ENCODE data around the gene LRIG3. TPM values are rescaled to one million over a fixed set of nuclear protein-coding genes. Genes with fewer than 3 reads are reported as not detected.

LRIG3 gene
- total and polyA plus RNA-seq, 2 donors (not counting 1 experiment from before 2014, with no cell fraction given) = 37.1 to 118 TPM

- Histone ChIP-seq H2AFZ (ENCODE audit: low read length) (no peak overlapping the region), H3K4me1 (ENCODE audit: control insufficient read depth, extremely low read depth, insufficient read depth, low read length) (no peaks in the 10 kb centered on the region), H4K20me1 (ENCODE audit: control insufficient read depth, extremely low read depth, insufficient read depth, low read length) (no peaks in the 10 kb centered on the region), H3K36me3 (ENCODE audit: control insufficient read depth, insufficient read depth, low read length) (peaks cover 18% of the 10 kb centered on the region), H3K79me2 (ENCODE audit: control insufficient read depth, insufficient read depth, low read length) (no peaks in the 10 kb centered on the region), H3K27ac (ENCODE audit: insufficient read depth, low read length) (no peak overlapping the region), H3K27me3 (ENCODE audit: control insufficient read depth, insufficient read depth, low read length) (no peaks in the 10 kb centered on the region), H3K9ac (ENCODE audit: insufficient read depth, low read length) (no peak overlapping the region), H3K4me2 (ENCODE audit: extremely low read depth, insufficient read depth, low read length) (no peak overlapping the region), H3K9me3 (ENCODE audit: control insufficient read depth, insufficient read depth, low read depth, low read length) (no peaks in the 10 kb centered on the region), H3K4me3 (replicated peaks in 1 of 4; ENCODE audit: control extremely low read depth in 1 of 4, insufficient read depth in 1 of 4, low read depth in 3 of 4, low read length in 4 of 4) (no peak overlapping the region)
- DNase-seq (ENCODE audit: low read depth in 2 of 2) = no peak
- TF ChIP-seq EZH2 (IDR thresholded peaks at IDR 0.05; ENCODE audit: low read length, missing control alignments) (no peak), CTCF (conservative IDR thresholded peaks at IDR 0.05 in 1 of 2, IDR thresholded peaks at IDR 0.05 in 1 of 2; ENCODE audit: low read depth in 1 of 2, low read length in 2 of 2) (no peak)
Observed at GRCh38 chr12:58882826-58883225, 37.5 kb downstream of the LRIG3 start.

- H3K79me2 ChIP-seq (ENCODE audit: control insufficient read depth, insufficient read depth, low read length) = no peaks in the 10 kb centered on the region
- no peak overlapping the region for H3K27ac ChIP-seq (ENCODE audit: insufficient read depth, low read length)
- H3K4me1 ChIP-seq (ENCODE audit: control insufficient read depth, extremely low read depth, insufficient read depth, low read length) = peaks cover 3% of the 10 kb centered on the region
- DNase-seq (ENCODE audit: low read depth in 2 of 2) = no peak
- H3K27me3 ChIP-seq (ENCODE audit: control insufficient read depth, insufficient read depth, low read length) = no peaks in the 10 kb centered on the region
- no peaks in the 10 kb centered on the region for H4K20me1 ChIP-seq (ENCODE audit: control insufficient read depth, extremely low read depth, insufficient read depth, low read length)
- H3K9ac ChIP-seq (ENCODE audit: insufficient read depth, low read length) = no peak overlapping the region
- H2AFZ ChIP-seq (ENCODE audit: low read length) = no peak overlapping the region
- no peak overlapping the region for H3K4me3 ChIP-seq (replicated peaks in 1 of 4; ENCODE audit: control extremely low read depth in 1 of 4, insufficient read depth in 1 of 4, low read depth in 3 of 4, low read length in 4 of 4)
- no peak overlapping the region for H3K4me2 ChIP-seq (ENCODE audit: extremely low read depth, insufficient read depth, low read length)
- TF ChIP-seq EZH2 (IDR thresholded peaks at IDR 0.05; ENCODE audit: low read length, missing control alignments) = no peak
- TF ChIP-seq CTCF (conservative IDR thresholded peaks at IDR 0.05 in 1 of 2, IDR thresholded peaks at IDR 0.05 in 1 of 2; ENCODE audit: low read depth in 1 of 2, low read length in 2 of 2) = no peak
- peaks cover 21% of the 10 kb centered on the region for H3K36me3 ChIP-seq (ENCODE audit: control insufficient read depth, insufficient read depth, low read length)
- no peaks in the 10 kb centered on the region for H3K9me3 ChIP-seq (ENCODE audit: control insufficient read depth, insufficient read depth, low read depth, low read length)
Observed at GRCh38 chr12:58881816-58882215, 38.5 kb downstream of the LRIG3 start.

GRCh38 chr12:58880639-58881038 is 39.7 kb downstream of the LRIG3 start:
- H3K4me2 ChIP-seq (ENCODE audit: extremely low read depth, insufficient read depth, low read length) = no peak overlapping the region
- H3K4me1 ChIP-seq (ENCODE audit: control insufficient read depth, extremely low read depth, insufficient read depth, low read length) = peaks cover 3% of the 10 kb centered on the region
- no peak overlapping the region for H3K27ac ChIP-seq (ENCODE audit: insufficient read depth, low read length)
- no peaks in the 10 kb centered on the region for H4K20me1 ChIP-seq (ENCODE audit: control insufficient read depth, extremely low read depth, insufficient read depth, low read length)
- no peak overlapping the region for H3K4me3 ChIP-seq (replicated peaks in 1 of 4; ENCODE audit: control extremely low read depth in 1 of 4, insufficient read depth in 1 of 4, low read depth in 3 of 4, low read length in 4 of 4)
- no peak for DNase-seq (ENCODE audit: low read depth in 2 of 2)
- no peaks in the 10 kb centered on the region for H3K9me3 ChIP-seq (ENCODE audit: control insufficient read depth, insufficient read depth, low read depth, low read length)
- no peaks in the 10 kb centered on the region for H3K27me3 ChIP-seq (ENCODE audit: control insufficient read depth, insufficient read depth, low read length)
- TF ChIP-seq CTCF (conservative IDR thresholded peaks at IDR 0.05 in 1 of 2, IDR thresholded peaks at IDR 0.05 in 1 of 2; ENCODE audit: low read depth in 1 of 2, low read length in 2 of 2) (no peak), EZH2 (IDR thresholded peaks at IDR 0.05; ENCODE audit: low read length, missing control alignments) (no peak)
- no peak overlapping the region for H2AFZ ChIP-seq (ENCODE audit: low read length)
- H3K79me2 ChIP-seq (ENCODE audit: control insufficient read depth, insufficient read depth, low read length) = no peaks in the 10 kb centered on the region
- H3K36me3 ChIP-seq (ENCODE audit: control insufficient read depth, insufficient read depth, low read length) = peaks cover 22% of the 10 kb centered on the region
- no peak overlapping the region for H3K9ac ChIP-seq (ENCODE audit: insufficient read depth, low read length)
